Thyroid gland (tissue), 4 donors: ENCODE data around the gene LRRC7. TPM values are rescaled to one million over a fixed set of nuclear protein-coding genes. Genes with fewer than 3 reads are reported as not detected.

Source experiments
- DNase-seq, 2 donors: peaks; one replicate each; pipeline ENCODE4 v3.0.0-alpha.2; 2019
- H3K27ac ChIP-seq, 3 donors: fragments of 200-600 bp; sonication (generic); 1 replicate in 2 of 3; 2 replicates in 1 of 3; pipeline ENCODE4 v1.5.1; 2016 to 2019; ENCODE audit warnings: mild to moderate bottlenecking in 1 of 3, moderate library complexity in 1 of 3
- H3K27me3 ChIP-seq: fragments of 200-600 bp; sonication (generic); one replicate; pipeline ENCODE4 v1.5.1; 2019
- H3K36me3 ChIP-seq, 2 donors: fragments of 200-600 bp; sonication (generic); one replicate each; pipeline ENCODE4 v1.5.1; 2016 to 2019
- H3K4me1 ChIP-seq, 2 donors: fragments of 200-600 bp; sonication (generic); one replicate each; pipeline ENCODE4 v1.5.1; 2017 to 2019
- H3K4me3 ChIP-seq, 3 donors: fragments of 200-600 bp; sonication (generic); replicated peaks in 1 of 3; 1 replicate in 2 of 3; 2 replicates in 1 of 3; pipeline ENCODE4 v1.5.1; 2016; ENCODE audit warnings: mild to moderate bottlenecking in 1 of 3
- H3K9me3 ChIP-seq: fragments of 200-600 bp; sonication (generic); one replicate; pipeline ENCODE4 v1.5.1; 2017
- CTCF ChIP-seq, 6 experiments: fragments of 200-600 bp in 3 of 6; fragments of 450-650 bp in 3 of 6; sonication (generic) in 3 of 6; IDR thresholded peaks; one replicate each; pipeline ENCODE4 v1.5.1; 2016 to 2019; ENCODE audit warnings: antibody characterized with exemption in 6 of 6, mild to moderate bottlenecking in 2 of 6, inconsistent platforms in 1 of 6, moderate library complexity in 1 of 6
- POLR2A ChIP-seq, 2 donors: fragments of 450-650 bp; IDR thresholded peaks; one replicate each; pipeline ENCODE4 v1.6.1; 2017; ENCODE audit warnings: antibody characterized with exemption in 2 of 2, mild to moderate bottlenecking in 2 of 2, moderate library complexity in 1 of 2
- WGBS, 2 donors: methylation state at CpG; one replicate each; pipeline ENCODE4 v1.1.5; 2017; 5-methylcytosine and 5-hydroxymethylcytosine counted together
- intact Hi-C: fragments of 100-400 bp; cut with DNase I; formaldehyde crosslinking; loops from one replicate; pipeline ENCODE4 v1.15.1; 2023
- total RNA-seq, 4 donors: library from RNA; depleted of rRNA; stranded (reverse); fragments of >200 nt; gene quantifications; one replicate each; pipeline ENCODE4 v1.2.3, GENCODE V29; 2016

The LRRC7 gene
- total RNA-seq, 4 donors from 2014 or later: 7.9 to 31.7 (median 18.7) TPM

GRCh38 chr1:69766431-69767180 lies 198.9 kb downstream of the LRRC7 start:
- no peak overlapping the region for H3K27ac ChIP-seq
- intact Hi-C loops: no loop called here
- H3K27me3 ChIP-seq: no peaks in the 10 kb centered on the region
- H3K9me3 ChIP-seq: no peaks in the 10 kb centered on the region
- TF ChIP-seq POLR2A (IDR thresholded peaks at IDR 0.05): no peak
- no peak for TF ChIP-seq CTCF (IDR thresholded peaks at IDR 0.05)
- WGBS, 2 donors: 85 to 87% methylated on average over 7 of the region's 7 CpGs
- no peaks in the 10 kb centered on the region for H3K4me1 ChIP-seq
- H3K36me3 ChIP-seq: no peaks in the 10 kb centered on the region
- H3K4me3 ChIP-seq: no peak overlapping the region
- DNase-seq: no peak

DNA sequence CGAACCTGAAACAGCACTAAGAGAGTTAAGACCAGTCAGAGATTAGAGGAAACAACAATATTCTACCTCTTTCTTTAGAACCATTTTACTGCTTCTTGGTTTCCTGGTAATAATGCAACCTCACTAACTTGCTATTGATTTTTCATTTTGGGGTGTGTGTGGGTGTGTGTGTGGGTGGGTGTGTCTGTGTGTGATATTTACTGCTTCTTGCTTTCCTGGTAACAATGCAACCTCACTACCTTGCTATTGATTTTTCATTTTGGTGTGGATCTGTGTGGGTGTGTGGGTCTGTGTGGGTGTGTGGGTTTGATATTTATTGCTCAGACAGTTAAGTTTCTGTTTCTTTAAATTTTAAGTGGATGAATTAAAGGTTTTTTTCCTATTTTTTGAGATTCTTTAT lies 208.8 kb downstream of the LRRC7 start:
- Histone ChIP-seq H3K9me3 (no peaks in the 10 kb centered on the region), H3K4me1 (no peaks in the 10 kb centered on the region), H3K36me3 (no peaks in the 10 kb centered on the region), H3K27ac (no peak overlapping the region), H3K4me3 (no peak overlapping the region), H3K27me3 (no peaks in the 10 kb centered on the region)
- WGBS, 2 donors: 87 to 88% methylated on average over 1 of the region's 1 CpG
- intact Hi-C loops: no loop called here
- TF ChIP-seq POLR2A (IDR thresholded peaks at IDR 0.05): no peak
- TF ChIP-seq CTCF (IDR thresholded peaks at IDR 0.05): no peak
- no peak for DNase-seq

DNA sequence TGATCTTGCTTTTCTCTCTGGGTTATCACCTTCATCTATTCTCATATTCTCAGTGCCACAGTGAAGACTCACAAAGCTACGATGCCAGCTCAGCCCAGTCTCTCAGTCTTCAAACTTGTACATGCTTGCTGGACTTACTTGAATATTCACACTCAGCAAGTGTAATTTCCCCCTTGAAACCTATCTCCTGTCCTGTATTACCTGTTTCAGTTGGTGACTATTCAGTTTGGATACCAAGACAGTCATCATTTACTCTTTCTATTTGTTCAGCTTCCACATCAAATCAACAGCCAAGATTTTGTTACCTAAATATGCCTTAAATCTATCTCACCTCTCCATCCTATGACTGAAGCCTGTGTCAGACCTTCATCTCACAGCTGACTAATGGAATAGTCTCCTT lies 209.7 kb downstream of the LRRC7 start:
- 92 to 97% methylated on average over 1 of the region's 1 CpG for WGBS, 2 donors
- TF ChIP-seq POLR2A (IDR thresholded peaks at IDR 0.05) (no peak), CTCF (IDR thresholded peaks at IDR 0.05) (no peak)
- Histone ChIP-seq H3K4me3 (no peak overlapping the region), H3K27ac (no peak overlapping the region), H3K27me3 (no peaks in the 10 kb centered on the region), H3K9me3 (no peaks in the 10 kb centered on the region), H3K36me3 (no peaks in the 10 kb centered on the region), H3K4me1 (no peaks in the 10 kb centered on the region)
- intact Hi-C loops: no loop called here
- DNase-seq: no peak

DNA sequence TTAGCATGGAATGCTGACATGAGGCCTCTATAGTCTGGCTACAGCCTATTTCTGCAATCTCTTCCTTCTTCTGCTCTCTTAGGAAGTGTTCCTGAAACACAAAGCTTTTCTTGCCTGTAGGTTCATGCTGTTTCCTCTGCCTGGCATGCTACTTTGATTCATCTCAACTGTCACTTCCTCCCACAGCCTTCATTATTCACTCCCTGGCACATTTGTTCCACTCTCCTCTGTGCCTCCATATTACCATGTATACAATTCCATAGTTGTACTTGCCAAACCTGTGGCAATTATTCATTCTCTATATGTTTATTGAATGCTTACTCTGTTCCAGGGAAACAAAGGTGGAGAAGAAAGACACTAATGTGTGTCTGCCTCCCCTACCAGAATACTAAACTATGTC lies 210.2 kb downstream of the LRRC7 start:
- no peaks in the 10 kb centered on the region for H3K4me1 ChIP-seq
- no peaks in the 10 kb centered on the region for H3K27me3 ChIP-seq
- TF ChIP-seq CTCF (IDR thresholded peaks at IDR 0.05) (no peak), POLR2A (IDR thresholded peaks at IDR 0.05) (no peak)
- H3K4me3 ChIP-seq: no peak overlapping the region
- no peak overlapping the region for H3K27ac ChIP-seq
- H3K36me3 ChIP-seq: no peaks in the 10 kb centered on the region
- H3K9me3 ChIP-seq: no peaks in the 10 kb centered on the region
- intact Hi-C loops: no loop called here
- DNase-seq: no peak

DNA sequence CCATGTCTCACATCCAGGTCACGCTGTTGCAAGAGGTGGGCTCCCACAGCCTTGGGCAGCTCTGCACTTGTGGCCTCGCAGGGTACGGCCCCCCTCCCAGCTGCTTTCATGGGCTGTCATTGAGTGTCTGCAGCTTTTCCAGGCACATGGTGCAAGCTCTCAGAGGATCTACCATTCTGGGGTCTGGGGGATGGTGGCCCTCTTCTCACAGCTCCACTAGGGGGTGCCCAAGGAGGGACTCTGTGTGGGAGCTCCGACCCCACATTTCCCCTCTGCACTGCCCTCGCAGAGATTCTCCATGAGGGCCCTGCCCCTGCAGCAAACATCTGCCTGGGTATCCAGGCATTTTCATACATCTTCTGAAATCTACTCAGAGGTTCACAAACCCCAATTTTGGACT lies 219.4 kb downstream of the LRRC7 start:
- Histone ChIP-seq H3K4me1 (no peaks in the 10 kb centered on the region), H3K9me3 (no peaks in the 10 kb centered on the region), H3K4me3 (no peak overlapping the region), H3K36me3 (no peaks in the 10 kb centered on the region), H3K27ac (no peak overlapping the region), H3K27me3 (no peaks in the 10 kb centered on the region)
- intact Hi-C loops: no loop called here
- TF ChIP-seq POLR2A (IDR thresholded peaks at IDR 0.05): no peak
- TF ChIP-seq CTCF (IDR thresholded peaks at IDR 0.05): no peak
- DNase-seq: no peak
- WGBS, 2 donors: 86 to 94% methylated on average over 5 of the region's 5 CpGs
